GM18498 (cell line): ENCODE measurements around the gene USP16.

Experiments used
- ATAC-seq: cut with Tn5 transposase; IDR thresholded peaks from one replicate; pipeline ENCODE4 v1.9.1; 2021; ENCODE audit warnings: mild to moderate bottlenecking, moderate library complexity; ENCODE audit not compliant: unreplicated experiment

The USP16 gene

GRCh38 chr21:29082046-29082815 lies 57.8 kb downstream of the USP16 start:
- no peak for ATAC-seq

- no peak for ATAC-seq
These were observed 58.8 kb downstream of the USP16 start for GRCh38 chr21:29083306-29083705.

GRCh38 chr21:29084372-29084771 lies 59.9 kb downstream of the USP16 start:
- no peak for ATAC-seq

- no peak for ATAC-seq
These were observed 60.8 kb downstream of the USP16 start for GRCh38 chr21:29085106-29085752.

GRCh38 chr21:29091033-29091432 lies 66.6 kb downstream of the USP16 start:
- no peak for ATAC-seq

GRCh38 chr21:29092102-29092959 lies 67.9 kb downstream of the USP16 start:
- ATAC-seq, result no peak

GRCh38 chr21:29096218-29097015 lies 71.9 kb downstream of the USP16 start:
- ATAC-seq, result no peak

- ATAC-seq, result no peak
These were observed 73.7 kb downstream of the USP16 start for GRCh38 chr21:29098156-29098555.

- ATAC-seq, result no peak
These were observed 78.4 kb downstream of the USP16 start for GRCh38 chr21:29102791-29103257.
